Neural progenitor cell (in vitro differentiated cells): ENCODE results near the gene KIAA0753. TPM values are rescaled to one million over a fixed set of nuclear protein-coding genes. Genes with fewer than 3 reads are reported as not detected.

Experiments used
- DNase-seq: peaks from one replicate; pipeline ENCODE4 v3.0.0-alpha.2; 2016; ENCODE audit warnings: low spot score
- H2AFZ ChIP-seq: fragments of 200-600 bp; sonication (generic); replicated peaks from 2 replicates; pipeline ENCODE4 v1.6.1; 2016; ENCODE audit warnings: antibody characterized with exemption
- H3F3A ChIP-seq: fragments of 200-600 bp; sonication (generic); 2 replicates; pipeline ENCODE4 v1.6.1; 2016; ENCODE audit warnings: antibody characterized with exemption, low read depth
- H3K27ac ChIP-seq: fragments of 200-600 bp; sonication (generic); 2 replicates; pipeline ENCODE4 v1.5.1; 2016; ENCODE audit warnings: mild to moderate bottlenecking
- H3K27me3 ChIP-seq: fragments of 200-600 bp; sonication (generic); 2 replicates; pipeline ENCODE4 v1.6.1; 2016; ENCODE audit warnings: mild to moderate bottlenecking, moderate library complexity
- H3K36me3 ChIP-seq: fragments of 200-600 bp; sonication (generic); 2 replicates; pipeline ENCODE4 v1.5.1; 2016
- H3K4me1 ChIP-seq: fragments of 200-600 bp; sonication (generic); 2 replicates; pipeline ENCODE4 v1.6.1; 2016; ENCODE audit warnings: mixed run types
- H3K4me2 ChIP-seq: fragments of 200-600 bp; sonication (generic); 2 replicates; pipeline ENCODE4 v1.6.1; 2016
- H3K4me3 ChIP-seq: fragments of 200-600 bp; sonication (generic); 2 replicates; pipeline ENCODE4 v1.5.1; 2016
- H3K79me2 ChIP-seq: fragments of 200-600 bp; sonication (generic); 2 replicates; pipeline ENCODE4 v1.6.1; 2016; ENCODE audit warnings: low read depth
- H3K9ac ChIP-seq: fragments of 200-600 bp; sonication (generic); 2 replicates; pipeline ENCODE4 v1.6.1; 2016
- H3K9me3 ChIP-seq: fragments of 200-600 bp; sonication (generic); 2 replicates; pipeline ENCODE4 v1.5.1; 2016; ENCODE audit warnings: low read depth
- H4K20me1 ChIP-seq: fragments of 200-600 bp; sonication (generic); 2 replicates; pipeline ENCODE4 v1.6.1; 2016; ENCODE audit warnings: low read depth
- H3K27ac Mint-ChIP-seq: 3 replicates; pipeline ENCODE4 v1.8.0; 2021; ENCODE audit warnings: mixed read lengths
- H3K27me3 Mint-ChIP-seq: 2 replicates; pipeline ENCODE4 v1.8.0; 2022; ENCODE audit warnings: low read depth, mild to moderate bottlenecking, inconsistent platforms, moderate library complexity, mixed read lengths; ENCODE audit not compliant: insufficient read depth
- H3K36me3 Mint-ChIP-seq: 3 replicates; pipeline ENCODE4 v1.8.0; 2021; ENCODE audit warnings: mixed read lengths
- H3K4me1 Mint-ChIP-seq: 3 replicates; pipeline ENCODE4 v1.8.0; 2021; ENCODE audit warnings: mixed read lengths
- H3K4me3 Mint-ChIP-seq: 3 replicates; pipeline ENCODE4 v1.8.0; 2021; ENCODE audit warnings: mild to moderate bottlenecking, moderate library complexity, mixed read lengths
- H3K9me3 Mint-ChIP-seq: 3 replicates; pipeline ENCODE4 v1.8.0; 2020; ENCODE audit warnings: mixed read lengths
- CTCF ChIP-seq: fragments of 200-600 bp; sonication (generic); IDR thresholded peaks from 2 replicates; pipeline ENCODE4 v1.5.1; 2017; ENCODE audit warnings: antibody characterized with exemption, mild to moderate bottlenecking
- EZH2 ChIP-seq: fragments of 200-600 bp; sonication (generic); IDR thresholded peaks from 2 replicates; pipeline ENCODE4 v1.6.1; 2017; ENCODE audit warnings: antibody characterized with exemption, mild to moderate bottlenecking, moderate library complexity
- EZH2phosphoT487 ChIP-seq: fragments of 200-600 bp; sonication (generic); IDR thresholded peaks from 2 replicates; pipeline ENCODE4 v1.6.1; 2017; ENCODE audit warnings: antibody characterized with exemption
- total RNA-seq: library from RNA; depleted of rRNA; stranded (reverse); fragments of >200 nt; gene quantifications from 2 replicates; pipeline ENCODE4 v1.2.3, GENCODE V29; 2015; ENCODE audit warnings: low replicate concordance

KIAA0753 gene
- total RNA-seq, 1 donor from 2014 or later, result 24.1 TPM

- Histone ChIP-seq H4K20me1 (no peaks in the 10 kb centered on the region), H3K9ac (no peak overlapping the region), H2AFZ (no peak overlapping the region), H3K4me2 (no peak overlapping the region), H3K27ac (no peak overlapping the region), H3F3A (no peaks in the 10 kb centered on the region), H3K4me1 (no peaks in the 10 kb centered on the region), H3K4me3 (no peak overlapping the region), H3K79me2 (no peaks in the 10 kb centered on the region), H3K27me3 (no peaks in the 10 kb centered on the region), H3K9me3 (no peaks in the 10 kb centered on the region), H3K36me3 (no peaks in the 10 kb centered on the region)
- Mint-ChIP-seq H3K36me3 (no peaks in the 10 kb centered on the region), H3K4me1 (peaks cover 3% of the 10 kb centered on the region), H3K27me3 (peaks cover 7% of the 10 kb centered on the region), H3K4me3 (no peak overlapping the region), H3K27ac (no peak overlapping the region), H3K9me3 (no peaks in the 10 kb centered on the region)
- no peak for DNase-seq
- no peak for TF ChIP-seq EZH2
- TF ChIP-seq CTCF, result no peak
- no peak for TF ChIP-seq EZH2phosphoT487
Observed at GRCh38 chr17:6681176-6681575, 40.7 kb upstream of the KIAA0753 start.

- Mint-ChIP-seq H3K4me3 (no peak overlapping the region), H3K4me1 (peaks cover under 1% of the 10 kb centered on the region), H3K36me3 (no peaks in the 10 kb centered on the region), H3K9me3 (no peaks in the 10 kb centered on the region), H3K27ac (no peak overlapping the region), H3K27me3 (peaks cover 9% of the 10 kb centered on the region)
- Histone ChIP-seq H3K9me3 (no peaks in the 10 kb centered on the region), H3F3A (no peaks in the 10 kb centered on the region), H3K9ac (no peak overlapping the region), H3K4me3 (no peak overlapping the region), H2AFZ (no peak overlapping the region), H3K79me2 (no peaks in the 10 kb centered on the region), H3K27me3 (no peaks in the 10 kb centered on the region), H4K20me1 (no peaks in the 10 kb centered on the region), H3K4me2 (no peak overlapping the region), H3K36me3 (no peaks in the 10 kb centered on the region), H3K27ac (no peak overlapping the region), H3K4me1 (no peaks in the 10 kb centered on the region)
- TF ChIP-seq EZH2phosphoT487 (no peak), EZH2 (no peak), CTCF (no peak)
- no peak for DNase-seq
Observed at GRCh38 chr17:6679241-6679640, 38.7 kb upstream of the KIAA0753 start.

GRCh38 chr17:6677946-6678345, 37.4 kb upstream of the KIAA0753 start:
- Histone ChIP-seq H3K4me1 (no peaks in the 10 kb centered on the region), H3K4me2 (no peak overlapping the region), H3K79me2 (no peaks in the 10 kb centered on the region), H3F3A (no peaks in the 10 kb centered on the region), H2AFZ (no peak overlapping the region), H3K4me3 (no peak overlapping the region), H3K9ac (no peak overlapping the region), H4K20me1 (no peaks in the 10 kb centered on the region), H3K27ac (no peak overlapping the region), H3K36me3 (no peaks in the 10 kb centered on the region), H3K9me3 (no peaks in the 10 kb centered on the region), H3K27me3 (no peaks in the 10 kb centered on the region)
- no peaks in the 10 kb centered on the region for H3K4me1 Mint-ChIP-seq
- H3K27me3 Mint-ChIP-seq, result peaks cover 11% of the 10 kb centered on the region
- H3K9me3 Mint-ChIP-seq, result no peaks in the 10 kb centered on the region
- no peak overlapping the region for H3K4me3 Mint-ChIP-seq
- no peaks in the 10 kb centered on the region for H3K36me3 Mint-ChIP-seq
- H3K27ac Mint-ChIP-seq, result no peak overlapping the region
- TF ChIP-seq CTCF (no peak), EZH2phosphoT487 (no peak), EZH2 (no peak)
- DNase-seq, result no peak
